CD4-positive, alpha-beta T cell treated with Interleukin-15 for 4 hours (primary cell): ENCODE measurements around the gene ATP6AP1.

Experiments used
- DNase-seq: peaks from one replicate; pipeline ENCODE4 v3.0.0-alpha.2; 2020; ENCODE audit warnings: low spot score

Gene ATP6AP1

GRCh38 chrX:154448484-154448883 lies 20.0 kb downstream of the ATP6AP1 start:
- DNase-seq = no peak

- DNase-seq = no peak
Observed at GRCh38 chrX:154449618-154450017, 21.1 kb downstream of the ATP6AP1 start.

DNA sequence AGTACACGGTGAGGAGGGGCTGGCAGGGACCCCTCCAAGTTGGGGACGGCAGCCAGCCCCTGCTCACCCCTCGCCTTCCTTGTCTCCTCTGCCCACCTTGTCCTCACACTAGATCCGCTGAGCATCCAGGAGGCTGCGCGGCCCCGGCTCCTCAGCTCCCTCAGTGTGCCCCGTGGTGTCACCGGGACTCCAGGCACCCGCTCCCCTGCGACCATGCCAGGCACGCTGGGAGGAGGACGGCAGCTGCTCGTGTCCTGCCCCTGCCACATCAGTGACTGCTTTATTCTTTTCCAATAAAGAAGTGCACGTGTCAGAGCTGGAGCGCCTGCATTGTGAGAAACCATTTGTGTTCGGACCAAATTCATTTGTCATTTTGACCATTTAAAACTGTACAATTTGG lies 21.8 kb downstream of the ATP6AP1 start:
- no peak for DNase-seq

DNA sequence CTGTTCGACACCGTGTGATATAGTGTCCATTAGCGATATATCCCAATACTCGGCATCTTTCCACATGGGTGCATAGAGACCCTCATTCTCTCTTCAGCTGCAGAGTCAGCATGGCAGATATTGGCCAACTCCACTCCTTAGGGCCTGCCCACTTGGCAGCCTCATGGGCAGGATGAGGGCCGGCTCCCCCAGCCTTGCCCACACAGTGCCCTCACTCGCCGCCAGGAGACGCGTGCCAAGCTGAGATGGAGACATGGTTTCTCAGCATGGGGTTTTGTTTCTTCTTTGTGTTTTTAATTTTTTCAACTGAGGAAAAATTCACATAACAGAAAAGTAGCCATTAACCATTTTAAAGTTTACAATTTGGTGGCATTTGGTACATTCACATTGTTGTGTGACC lies 24.3 kb downstream of the ATP6AP1 start:
- no peak for DNase-seq

- peak; percentile 60 for DNase-seq
Observed at GRCh38 chrX:154457491-154458115, 29.1 kb downstream of the ATP6AP1 start.

DNA sequence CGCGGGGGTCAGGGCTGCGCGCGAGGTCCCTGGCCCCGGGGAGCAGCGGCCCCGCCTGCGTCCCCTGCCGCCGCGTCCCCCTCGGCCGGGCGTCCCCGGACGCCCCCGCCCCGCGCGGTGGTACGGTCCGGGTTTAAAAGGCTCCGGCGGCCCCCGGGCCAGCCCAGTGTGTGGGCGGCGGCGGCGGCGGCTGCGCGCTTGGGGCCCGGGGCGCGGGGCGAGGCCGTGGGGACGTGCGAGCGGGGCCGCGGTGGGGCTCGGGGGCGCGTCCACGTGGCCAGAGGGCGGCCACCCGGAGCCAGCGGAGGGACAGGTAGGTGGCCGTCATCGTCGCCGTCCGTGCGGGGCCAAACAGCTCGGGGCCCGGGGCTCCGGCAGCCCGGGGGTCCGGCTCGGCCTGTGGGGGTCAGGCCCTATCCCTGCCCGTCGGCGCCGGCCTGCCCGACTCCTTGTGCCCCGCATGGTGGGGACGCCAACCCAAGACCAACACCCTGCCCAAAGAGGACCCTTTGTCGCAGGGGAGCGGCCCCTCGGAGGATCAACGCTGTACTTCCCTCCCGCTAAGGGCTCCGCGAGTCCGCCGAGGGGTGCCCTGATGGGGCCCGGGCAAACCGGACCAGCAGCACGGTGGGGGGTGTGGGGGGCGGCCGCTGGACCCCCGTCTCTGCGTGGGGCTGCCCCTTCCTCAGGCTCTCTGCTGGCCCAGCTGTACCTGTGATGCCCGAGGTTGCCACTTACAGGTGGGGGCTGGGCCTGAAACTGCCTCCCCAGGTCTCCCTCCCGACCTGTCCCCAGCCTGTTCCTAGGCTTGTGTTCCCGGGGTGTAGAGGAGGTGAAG lies 29.9 kb downstream of the ATP6AP1 start, which contains the start of gene PLXNA3:
Gene PLXNA3 (plus strand): TSS at position 166 of the 838 bp plus-strand sequence. CDS start 1,903 bp downstream, outside the sequence.
- peak; percentile 73 for DNase-seq

- no peak for DNase-seq
Observed at GRCh38 chrX:154458954-154459778, 30.7 kb downstream of the ATP6AP1 start.

DNA sequence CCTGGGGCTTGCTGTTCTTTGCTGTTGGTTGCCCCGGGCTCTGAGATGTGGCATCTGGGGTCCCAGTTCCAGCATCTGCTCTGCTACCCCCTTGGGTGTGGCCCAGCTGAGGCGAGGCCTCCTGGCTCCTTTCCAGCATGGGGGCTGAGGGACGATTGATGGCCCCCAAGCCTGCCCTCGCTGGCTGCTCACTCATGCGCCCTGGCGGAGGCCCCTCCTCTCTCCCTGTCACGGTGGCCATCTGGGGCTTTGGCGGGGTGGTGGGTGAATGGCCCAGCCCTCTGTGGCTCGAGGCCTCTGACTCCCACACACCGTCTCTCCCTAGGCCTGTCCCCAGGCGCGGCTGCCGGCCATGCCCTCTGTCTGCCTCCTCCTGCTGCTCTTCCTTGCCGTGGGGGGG lies 31.4 kb downstream of the ATP6AP1 start:
- no peak for DNase-seq

DNA sequence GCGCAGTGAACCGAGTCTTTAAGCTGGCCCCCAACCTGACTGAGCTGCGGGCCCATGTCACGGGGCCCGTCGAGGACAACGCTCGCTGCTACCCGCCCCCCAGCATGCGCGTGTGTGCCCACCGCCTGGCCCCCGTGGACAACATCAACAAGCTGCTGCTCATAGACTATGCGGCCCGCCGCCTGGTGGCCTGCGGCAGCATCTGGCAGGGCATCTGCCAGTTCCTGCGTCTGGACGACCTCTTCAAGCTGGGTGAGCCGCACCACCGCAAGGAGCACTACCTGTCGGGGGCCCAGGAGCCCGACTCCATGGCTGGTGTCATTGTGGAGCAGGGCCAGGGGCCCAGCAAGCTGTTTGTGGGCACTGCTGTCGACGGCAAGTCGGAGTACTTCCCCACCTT lies 31.8 kb downstream of the ATP6AP1 start:
- no peak for DNase-seq

GRCh38 chrX:154462396-154462795 lies 33.9 kb downstream of the ATP6AP1 start:
- DNase-seq = no peak

- DNase-seq = no peak
Observed at GRCh38 chrX:154463611-154464220, 35.2 kb downstream of the ATP6AP1 start.

- no peak for DNase-seq
Observed at GRCh38 chrX:154464806-154465365, 36.4 kb downstream of the ATP6AP1 start.

DNA sequence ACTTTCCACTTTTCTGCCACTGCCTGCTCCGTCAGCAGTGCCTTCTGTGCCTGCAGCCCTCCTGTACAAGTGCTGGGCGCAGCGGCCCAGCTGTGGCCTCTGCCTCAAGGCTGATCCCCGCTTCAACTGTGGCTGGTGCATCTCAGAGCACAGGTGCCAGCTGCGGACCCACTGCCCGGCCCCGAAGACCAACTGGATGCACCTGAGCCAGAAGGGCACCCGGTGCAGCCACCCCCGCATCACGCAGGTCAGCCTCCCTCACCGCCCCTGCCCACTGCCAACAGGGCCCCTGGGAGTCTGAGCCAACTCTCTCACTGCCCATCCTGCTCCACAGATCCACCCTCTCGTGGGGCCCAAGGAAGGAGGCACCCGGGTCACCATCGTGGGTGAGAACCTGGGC lies 37.1 kb downstream of the ATP6AP1 start:
- DNase-seq = no peak

GRCh38 chrX:154466036-154466435 lies 37.6 kb downstream of the ATP6AP1 start:
- no peak for DNase-seq

DNA sequence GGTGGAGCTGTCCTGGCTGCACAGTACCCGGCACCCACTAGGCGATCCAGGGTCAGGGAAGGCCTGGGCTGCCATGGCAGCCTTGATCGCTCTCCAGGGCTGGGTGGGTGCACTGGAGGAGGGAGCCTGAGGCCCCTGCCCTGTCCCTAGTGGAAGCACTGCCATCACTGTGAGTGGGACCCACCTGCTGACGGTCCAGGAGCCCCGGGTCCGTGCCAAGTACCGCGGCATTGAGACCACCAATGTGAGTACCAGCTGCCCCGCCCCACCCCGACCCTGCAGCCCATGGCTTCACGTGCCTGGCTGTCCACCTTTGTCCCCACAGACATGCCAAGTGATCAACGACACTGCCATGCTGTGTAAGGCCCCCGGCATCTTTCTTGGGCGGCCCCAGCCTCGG lies 38.4 kb downstream of the ATP6AP1 start:
- no peak for DNase-seq

GRCh38 chrX:154467556-154467955 lies 39.1 kb downstream of the ATP6AP1 start:
- no peak for DNase-seq

DNA sequence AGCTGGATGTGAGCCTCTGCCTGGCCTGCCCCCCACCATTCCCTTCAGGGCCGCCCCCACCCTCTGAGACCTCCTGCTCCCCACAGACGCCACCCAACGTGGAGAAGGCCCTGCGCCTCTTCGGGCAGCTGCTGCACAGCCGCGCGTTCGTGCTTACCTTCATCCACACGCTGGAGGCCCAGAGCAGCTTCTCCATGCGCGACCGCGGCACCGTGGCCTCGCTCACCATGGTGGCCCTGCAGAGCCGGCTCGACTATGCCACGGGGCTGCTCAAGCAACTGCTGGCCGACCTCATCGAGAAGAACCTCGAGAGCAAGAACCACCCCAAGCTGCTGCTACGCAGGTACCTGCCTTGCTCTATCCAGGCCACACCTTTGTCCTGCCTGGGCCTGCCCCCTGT lies 39.7 kb downstream of the ATP6AP1 start:
- no peak for DNase-seq

DNA sequence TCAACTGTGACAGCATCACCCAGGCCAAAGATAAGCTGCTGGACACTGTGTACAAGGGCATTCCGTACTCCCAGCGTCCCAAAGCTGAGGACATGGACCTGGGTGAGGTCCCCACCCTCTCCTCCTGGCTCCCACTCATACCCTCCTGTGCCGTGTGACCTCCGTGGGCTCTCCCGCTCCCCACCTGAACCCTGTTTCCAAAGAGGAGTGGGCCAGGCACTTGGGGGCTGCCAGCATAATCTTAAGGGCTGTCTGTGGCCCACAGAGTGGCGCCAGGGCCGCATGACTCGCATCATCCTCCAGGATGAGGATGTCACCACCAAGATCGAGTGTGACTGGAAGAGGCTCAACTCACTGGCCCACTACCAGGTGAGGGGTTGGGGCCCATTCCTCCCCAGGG lies 40.6 kb downstream of the ATP6AP1 start:
- DNase-seq = no peak

DNA sequence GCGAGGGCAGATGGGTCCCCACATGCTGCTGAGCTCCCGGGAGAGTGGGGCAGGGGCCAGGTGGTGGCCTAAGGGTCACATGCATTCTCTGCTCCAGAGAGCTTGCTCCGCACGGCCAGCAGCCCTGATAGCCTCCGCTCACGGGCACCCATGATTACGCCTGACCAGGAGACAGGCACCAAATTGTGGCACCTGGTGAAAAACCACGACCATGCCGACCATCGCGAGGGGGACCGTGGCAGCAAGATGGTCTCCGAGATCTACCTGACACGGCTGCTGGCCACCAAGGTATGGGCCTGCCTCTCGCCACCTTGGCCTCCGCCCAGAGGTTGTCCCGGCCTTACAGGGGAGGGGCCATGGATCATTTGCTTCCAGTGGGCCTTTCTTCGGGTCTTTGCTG lies 41.4 kb downstream of the ATP6AP1 start:
- DNase-seq = no peak

DNA sequence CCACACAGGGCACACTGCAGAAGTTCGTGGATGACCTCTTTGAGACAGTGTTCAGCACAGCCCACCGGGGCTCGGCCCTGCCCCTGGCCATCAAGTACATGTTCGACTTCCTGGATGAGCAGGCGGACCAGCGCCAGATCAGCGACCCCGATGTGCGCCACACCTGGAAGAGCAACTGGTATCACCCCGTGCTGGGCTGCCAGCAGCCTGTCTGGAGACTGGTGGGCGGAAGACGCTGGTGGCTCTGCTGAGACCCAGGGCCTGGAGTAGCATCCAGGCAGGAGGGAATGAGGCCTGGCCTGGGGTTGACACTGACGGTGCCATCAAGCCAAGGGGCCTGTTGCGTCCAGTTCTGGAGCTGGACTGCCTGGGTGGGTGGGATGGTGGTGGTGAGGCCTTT lies 42.0 kb downstream of the ATP6AP1 start:
- no peak for DNase-seq

GRCh38 chrX:154470914-154471568 lies 42.6 kb downstream of the ATP6AP1 start:
- no peak for DNase-seq
